OCI-M1 (cell line): Measurements from ENCODE around the gene B3GNT3.
"Not testable (repeated sequence)": the region's sequence is repeated elsewhere in the genome, so short reads cannot be mapped to it uniquely, and the experiment has no call there.

ENCODE experiments used
- DNase-seq: peaks from one replicate; lab custom pipeline; 2025; lab: John Stamatoyannopoulos, UW

The B3GNT3 gene

GRCh38 chr19:17766543-17767131 lies 28.3 kb upstream of the B3GNT3 start:
- peak; percentile 74 for DNase-seq

- DNase-seq = no peak
Measured at GRCh38 chr19:17767559-17767958, 27.4 kb upstream of the B3GNT3 start.

GRCh38 chr19:17770613-17771012 lies 24.3 kb upstream of the B3GNT3 start:
- no peak for DNase-seq

GRCh38 chr19:17772172-17772571 lies 22.8 kb upstream of the B3GNT3 start:
- peak; percentile 34 for DNase-seq

- peak; percentile 79 for DNase-seq
Measured at GRCh38 chr19:17775245-17775927, 19.6 kb upstream of the B3GNT3 start.

GRCh38 chr19:17775991-17776803 lies 18.7 kb upstream of the B3GNT3 start:
- DNase-seq = no peak

GRCh38 chr19:17777840-17778239 lies 17.1 kb upstream of the B3GNT3 start:
- DNase-seq = not testable (repeated sequence)

GRCh38 chr19:17778251-17778967 lies 16.5 kb upstream of the B3GNT3 start:
- peak; percentile 86 for DNase-seq

- peak; percentile 82 for DNase-seq
Measured at GRCh38 chr19:17778968-17779929, 15.7 kb upstream of the B3GNT3 start.

GRCh38 chr19:17780781-17781180 lies 14.2 kb upstream of the B3GNT3 start:
- no peak for DNase-seq

- DNase-seq = not testable (repeated sequence)
Measured at GRCh38 chr19:17783721-17784120, 11.2 kb upstream of the B3GNT3 start.

GRCh38 chr19:17784201-17785008 lies 10.5 kb upstream of the B3GNT3 start:
- peak; percentile 85 for DNase-seq

GRCh38 chr19:17787274-17787913 lies 7.5 kb upstream of the B3GNT3 start:
- no peak for DNase-seq

GRCh38 chr19:17788632-17789031 lies 6.3 kb upstream of the B3GNT3 start:
- no peak for DNase-seq

GRCh38 chr19:17790059-17790780 lies 4.7 kb upstream of the B3GNT3 start:
- DNase-seq = no peak

GRCh38 chr19:17794412-17794730 lies 567 bp upstream of the B3GNT3 start:
- no peak for DNase-seq

- no peak for DNase-seq
Measured at GRCh38 chr19:17795495-17795856, 538 bp downstream of the B3GNT3 start.

- no peak for DNase-seq
Measured at GRCh38 chr19:17796013-17796837, 1.3 kb downstream of the B3GNT3 start.
